H1 (cell line): ENCODE data around the gene ANK3. TPM values are rescaled to one million over a fixed set of nuclear protein-coding genes. Genes with fewer than 3 reads are reported as not detected.

ENCODE experiments used
- CEBPB ChIP-seq: IDR thresholded peaks from 2 replicates; pipeline ENCODE4 v1.6.1; 2012; ENCODE audit warnings: low read depth, low read length
- CHD7 ChIP-seq: fragments of 300-600 bp; sonication (generic); IDR thresholded peaks from 2 replicates; pipeline ENCODE4 v1.7.1; 2012; ENCODE audit warnings: low read length, moderate library complexity, mild to moderate bottlenecking, inconsistent platforms; ENCODE audit not compliant: insufficient replicate concordance
- CTBP2 ChIP-seq: IDR thresholded peaks from 2 replicates; pipeline ENCODE4 v1.7.0; 2011; ENCODE audit warnings: borderline replicate concordance, mild to moderate bottlenecking, moderate library complexity, mixed read lengths, low read length; ENCODE audit not compliant: insufficient read depth, insufficient read length
- JUN ChIP-seq: IDR thresholded peaks from 2 replicates; pipeline ENCODE4 v1.6.1; 2011; ENCODE audit warnings: low read depth, mild to moderate bottlenecking, improper control_type of control experiment, low read length
- KDM1A ChIP-seq: fragments of 200-600, 300-600 bp; sonication (generic); IDR thresholded peaks from 2 replicates; pipeline ENCODE4 v1.7.1; 2016; ENCODE audit warnings: mild to moderate bottlenecking, low read length, borderline replicate concordance
- POLR2AphosphoS5 ChIP-seq: IDR thresholded peaks from 2 replicates; pipeline ENCODE4 v1.6.1; 2011; ENCODE audit warnings: low read depth, low read length
- RNF2 ChIP-seq: fragments of 200-900, 300-1000 bp; sonication (generic); IDR thresholded peaks from 2 replicates; pipeline ENCODE4 v1.7.1; 2016; ENCODE audit warnings: borderline replicate concordance, low read depth, mild to moderate bottlenecking, antibody characterized with exemption, low read length; ENCODE audit not compliant: poor library complexity, severe bottlenecking; ENCODE audit errors: missing control alignments
- SP1 ChIP-seq: IDR thresholded peaks from 2 replicates; pipeline ENCODE4 v1.6.1; 2011; ENCODE audit warnings: low read depth, low read length
- SRF ChIP-seq: IDR thresholded peaks from 2 replicates; pipeline ENCODE4 v1.6.1; 2011; ENCODE audit warnings: mild to moderate bottlenecking, low read depth, low read length, moderate library complexity
- TAF1 ChIP-seq: IDR thresholded peaks from 2 replicates; pipeline ENCODE4 v1.6.1; 2011; ENCODE audit warnings: mild to moderate bottlenecking, low read depth, low read length
- YY1 ChIP-seq: IDR thresholded peaks from 2 replicates; pipeline ENCODE4 v1.6.1; 2011; ENCODE audit warnings: low read depth, mild to moderate bottlenecking, low read length
- polyA plus RNA-seq, 7 experiments: library from polyadenylated mRNA; depleted of rRNA in 3 of 7; stranded (reverse) in 5 of 7; unstranded in 2 of 7; fragments of >200 nt in 5 of 7; fragments of 200-250 nt in 2 of 7; gene quantifications; 1 replicate in 5 of 7; 2 replicates in 1 of 7; 4 replicates in 1 of 7; pipeline versions ENCODE4 v1.2.1 to v1.2.3, GENCODE V29; 2011 to 2013; ENCODE audit warnings: missing spikeins in 2 of 7, mixed read lengths in 2 of 7
- total RNA-seq: library from RNA; stranded (reverse); fragmentation: NEBNext Ultra II Directional; extraction: Animal tissue kit (Norgen Biotek cat#: 25700); gene quantifications from 2 replicates; pipeline ENCODE4 v1.2.1, GENCODE V29; 2021

Gene ANK3
- total and polyA plus RNA-seq, 2 of the 8 experiments (the other 6 are each of a cell fraction or from before 2014, with no cell fraction given): 18.1 to 67.9 TPM

- TF ChIP-seq CHD7 (no peak), YY1 (no peak), RNF2 (no peak), KDM1A (no peak), SP1 (no peak), SRF (no peak), POLR2AphosphoS5 (no peak), CTBP2 (no peak), TAF1 (no peak), CEBPB (no peak), JUN (no peak)
Measured at GRCh38 chr10:60260321-60260720, 129.4 kb downstream of the ANK3 start (continued).
